K562 (cell line): Measurements from ENCODE around the gene ARNT2. TPM values are rescaled to one million over a fixed set of nuclear protein-coding genes. Genes with fewer than 3 reads are reported as not detected.

Source experiments
- ATAC-seq: fragments of 200-7000 bp; cut with Tn5 transposase; 3 replicates; pipeline ENCODE4 v1.9.1; 2020; ENCODE audit warnings: moderate library complexity
- BruUV-seq: library from RNA; stranded (reverse); fragments of 400-500 nt; replicated peaks from 2 replicates; lab custom pipeline; 2021; lab: Mats Ljungman, UMichigan
- CTCF ChIA-PET: fragments of 300-600 bp; formaldehyde crosslinking; extraction: SDS; loops from one replicate; lab custom pipeline; 2021; ENCODE audit warnings: low intra/inter-chr PET ratio; lab: Yijun Ruan, JAX
- POLR2A ChIA-PET: fragments of 300-600, 350-650 bp; sonication (Branson Sonifier 250); formaldehyde crosslinking; extraction: SDS; loops from one replicate; lab custom pipeline; 2021; ENCODE audit warnings: antibody characterized with exemption, inconsistent platforms; lab: Yijun Ruan, JAX
- DNase-seq, 4 experiments: peaks; one replicate each; pipeline versions ENCODE4 v3.0.0 to v3.0.0-alpha.2; 2011 to 2018; ENCODE audit warnings: low spot score in 3 of 4, mixed read lengths in 3 of 4; ENCODE audit errors: extremely low read depth in 1 of 4
- FAIRE-seq: peaks from 2 replicates; lab custom pipeline; 2011; peaks lifted over from hg19 to GRCh38; lab: Jason Lieb, UNC
- H2AFZ ChIP-seq: 2 replicates; pipeline ENCODE4 v1.6.0; 2011; ENCODE audit warnings: low read depth, low read length, control low read depth, inconsistent platforms
- H3K27ac ChIP-seq: fragments of 200-600 bp; 3 replicates; pipeline ENCODE4 v1.8.0; 2011; ENCODE audit warnings: low read depth, mild to moderate bottlenecking, control low read depth, inconsistent platforms, low read length, moderate library complexity, mixed read lengths; ENCODE audit errors: extremely low read depth
- H3K27me3 ChIP-seq, 2 experiments: fragments of 300-600 bp in 1 of 2; 2 replicates in 1 of 2; 3 replicates in 1 of 2; pipeline versions ENCODE4 v1.6.0 to v1.8.0; 2011; ENCODE audit warnings: inconsistent platforms in 2 of 2, low read length in 2 of 2, mild to moderate bottlenecking in 1 of 2, mixed read lengths in 1 of 2, moderate library complexity in 1 of 2; ENCODE audit not compliant: control insufficient read depth in 2 of 2, insufficient read depth in 2 of 2
- H3K36me3 ChIP-seq: fragments of 300-600 bp; 3 replicates; pipeline ENCODE4 v1.8.0; 2011; ENCODE audit warnings: mild to moderate bottlenecking, low read length, inconsistent platforms; ENCODE audit not compliant: control insufficient read depth, insufficient read depth
- H3K4me1 ChIP-seq, 2 experiments: fragments of 200-600 bp in 1 of 2; replicated peaks in 1 of 2; 2 replicates in 1 of 2; 3 replicates in 1 of 2; pipeline versions ENCODE4 v1.5.1 to v1.8.0; 2011; ENCODE audit warnings: inconsistent platforms in 2 of 2, low read length in 2 of 2, mild to moderate bottlenecking in 1 of 2, mixed read lengths in 1 of 2, moderate library complexity in 1 of 2; ENCODE audit not compliant: control insufficient read depth in 2 of 2, insufficient read depth in 2 of 2
- H3K4me2 ChIP-seq: 2 replicates; pipeline ENCODE4 v1.6.1; 2011; ENCODE audit warnings: low read length, control low read depth, inconsistent platforms, mixed read lengths; ENCODE audit not compliant: insufficient read depth
- H3K4me3 ChIP-seq: fragments of 200-600 bp; sonication (generic), shearing (Covaris generic); 2 replicates; pipeline ENCODE4 v1.5.1; 2016; ENCODE audit warnings: control low read depth, inconsistent platforms
- H3K79me2 ChIP-seq: fragments of 200-600 bp; 3 replicates; pipeline ENCODE4 v1.8.0; 2011; ENCODE audit warnings: low read length, inconsistent platforms; ENCODE audit not compliant: control insufficient read depth, insufficient read depth
- H3K9ac ChIP-seq, 2 experiments: 2 replicates each; pipeline versions ENCODE4 v1.6.0 to v1.6.1; 2011; ENCODE audit warnings: low read depth in 2 of 2, low read length in 2 of 2, control low read depth in 1 of 2, inconsistent platforms in 1 of 2, mild to moderate bottlenecking in 1 of 2, mixed read lengths in 1 of 2; ENCODE audit not compliant: insufficient read depth in 1 of 2
- H3K9me1 ChIP-seq: one replicate; pipeline ENCODE4 v1.6.0; 2011; ENCODE audit warnings: inconsistent platforms, mild to moderate bottlenecking, low read length, moderate library complexity; ENCODE audit not compliant: control insufficient read depth, insufficient read depth
- H3K9me3 ChIP-seq: replicated peaks from 2 replicates; pipeline ENCODE4 v1.5.1; 2011; ENCODE audit warnings: low read depth, low read length, inconsistent platforms; ENCODE audit not compliant: control insufficient read depth, insufficient read depth
- H4K20me1 ChIP-seq: replicated peaks from 2 replicates; pipeline ENCODE4 v1.6.1; 2011; ENCODE audit warnings: low read length, inconsistent platforms, mixed read lengths; ENCODE audit not compliant: control insufficient read depth, insufficient read depth
- BRCA1 ChIP-seq, 2 experiments: fragments of 450-650 bp in 1 of 2; sonication (generic) in 1 of 2; formaldehyde crosslinking in 1 of 2; IDR thresholded peaks; 2 replicates each; pipeline versions ENCODE4 v1.5.0 to v1.6.1; 2017 to 2020; ENCODE audit warnings: mild to moderate bottlenecking in 1 of 2, missing genetic modification reagents in 1 of 2
- CC2D1A ChIP-seq: fragments of 450-650 bp; IDR thresholded peaks from 2 replicates; pipeline ENCODE4 v1.6.1; 2017; ENCODE audit warnings: mild to moderate bottlenecking
- CREB5 ChIP-seq: fragments of 250-450 bp; sonication (Bioruptor Pico); IDR thresholded peaks from 2 replicates; pipeline ENCODE4 v1.5.0; 2020; ENCODE audit warnings: mild to moderate bottlenecking
- MLLT1 ChIP-seq, 2 experiments: fragments of 450-650 bp; IDR thresholded peaks; 2 replicates each; pipeline ENCODE4 v1.6.1; 2016
- PURB ChIP-seq: sonication (generic); formaldehyde crosslinking; IDR thresholded peaks from 2 replicates; pipeline ENCODE4 v1.9.0; 2021; ENCODE audit warnings: low read depth, mild to moderate bottlenecking, missing genetic modification reagents
- TFAP4 ChIP-seq: sonication (generic); formaldehyde crosslinking; IDR thresholded peaks from 2 replicates; pipeline ENCODE4 v1.8.0; 2022; ENCODE audit warnings: missing genetic modification reagents, mild to moderate bottlenecking, moderate library complexity, borderline replicate concordance
- ZNF197 ChIP-seq: fragments of 200-800 bp; sonication (Bioruptor generic); IDR thresholded peaks from 2 replicates; pipeline ENCODE4 v1.6.1; 2016; ENCODE audit warnings: low read depth, missing genetic modification characterization, missing compliant biosample characterization
- WGBS: fragments of 100-300 bp; shearing (Covaris generic); methylation state at CpG from one replicate; pipeline ENCODE4 v1.1.6; 2016; ENCODE audit warnings: low coverage, mixed read lengths; ENCODE audit not compliant: insufficient coverage; ENCODE audit errors: missing lambda C conversion rate; 5-methylcytosine and 5-hydroxymethylcytosine counted together
- in situ Hi-C: fragments of 300-500 bp; cut with MboI; formaldehyde crosslinking; loops from 4 replicates; pipeline ENCODE4 v1.15.0; 2018; ENCODE audit warnings: inconsistent platforms, mixed read lengths
- intact Hi-C: fragments of 100-400 bp; cut with micrococcal nuclease; formaldehyde crosslinking; loops from 2 replicates; pipeline ENCODE4 v1.14.2; 2022
- polyA plus RNA-seq, 8 experiments: library from polyadenylated mRNA; depleted of rRNA in 4 of 8; stranded (reverse) in 5 of 8; unstranded in 3 of 8; fragments of >200 nt; fragmentation: Nextera tagmentation in 2 of 8; fragmentation: Illumina TruSeq in 1 of 8; extraction: Ambion mirVana in 2 of 8; extraction: Trizol in 1 of 8; gene quantifications; 2 replicates each; pipeline versions ENCODE4 v1.2.1 to v1.2.3, GENCODE V29; 2011 to 2014; ENCODE audit warnings: inconsistent platforms in 1 of 8, missing spikeins in 1 of 8
- total RNA-seq, 7 experiments: library from RNA; depleted of rRNA in 6 of 7; stranded (reverse); fragments of >200 nt in 6 of 7; fragmentation: Illumina TruSeq in 2 of 7; extraction: Trizol in 2 of 7; gene quantifications; 2 replicates each; pipeline versions ENCODE4 v1.2.1 to v1.2.3, GENCODE V29; 2011 to 2021; ENCODE audit warnings: low replicate concordance in 1 of 7
- TF ChIP-seq, protein P1 (sequence below): fragments of 450-650 bp; formaldehyde crosslinking; IDR thresholded peaks from 2 replicates; pipeline ENCODE4 v1.4.0; 2022; ENCODE audit warnings: missing genetic modification characterization
- TF ChIP-seq, protein P2 (sequence below), 3 experiments: fragments of 200-800 bp in 1 of 3; sonication (Bioruptor generic) in 1 of 3; sonication (generic) in 1 of 3; formaldehyde crosslinking in 1 of 3; IDR thresholded peaks; 2 replicates each; pipeline versions ENCODE4 v1.6.1 to v1.8.0; 2016 to 2022; ENCODE audit warnings: mild to moderate bottlenecking in 2 of 3, missing compliant biosample characterization in 2 of 3, missing genetic modification characterization in 2 of 3, missing genetic modification reagents in 1 of 3
- TF ChIP-seq, protein P3 (sequence below), 2 experiments: fragments of 450-650 bp; conservative IDR thresholded peaks; 2 replicates each; pipeline ENCODE4 v1.6.1; 2017; ENCODE audit warnings: mild to moderate bottlenecking in 2 of 2, moderate library complexity in 2 of 2

Gene ARNT2
- total and polyA plus RNA-seq, 9 of the 15 experiments (the other 6 are each of a cell fraction or from before 2014, with no cell fraction given): 0.01 TPM; not detected in 8

DNA sequence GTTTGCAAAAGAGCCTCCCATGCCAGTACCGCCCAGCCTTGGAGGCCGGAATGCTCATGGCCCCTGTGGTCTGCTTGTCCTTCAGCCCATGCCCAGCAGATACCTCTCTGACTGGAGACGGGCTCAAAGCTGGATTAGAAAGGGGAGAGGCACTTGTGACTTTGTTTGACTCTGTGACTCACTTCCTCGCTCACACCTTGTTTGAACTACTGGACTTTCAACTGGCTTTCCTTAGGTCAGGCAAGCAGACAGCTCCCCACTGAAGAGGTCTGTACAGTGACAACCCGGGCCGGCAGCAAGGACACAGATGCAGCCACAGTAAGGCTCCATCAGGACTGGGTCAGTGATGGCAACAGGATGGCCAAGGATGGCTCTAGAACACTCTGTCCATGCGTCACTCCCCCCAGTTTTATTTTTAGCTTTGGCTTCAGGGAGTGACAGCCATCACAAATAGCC is 192.4 kb downstream of the ARNT2 start (continued):
- no peak for TF ChIP-seq TFAP4 (CRISPR knock-in tag)
- TF ChIP-seq, protein P1, sequence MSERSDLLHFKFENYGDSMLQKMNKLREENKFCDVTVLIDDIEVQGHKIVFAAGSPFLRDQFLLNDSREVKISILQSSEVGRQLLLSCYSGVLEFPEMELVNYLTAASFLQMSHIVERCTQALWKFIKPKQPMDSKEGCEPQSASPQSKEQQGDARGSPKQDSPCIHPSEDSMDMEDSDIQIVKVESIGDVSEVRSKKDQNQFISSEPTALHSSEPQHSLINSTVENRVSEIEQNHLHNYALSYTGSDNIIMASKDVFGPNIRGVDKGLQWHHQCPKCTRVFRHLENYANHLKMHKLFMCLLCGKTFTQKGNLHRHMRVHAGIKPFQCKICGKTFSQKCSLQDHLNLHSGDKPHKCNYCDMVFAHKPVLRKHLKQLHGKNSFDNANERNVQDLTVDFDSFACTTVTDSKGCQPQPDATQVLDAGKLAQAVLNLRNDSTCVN (CRISPR knock-in tag): no peak
- no peak for TF ChIP-seq BRCA1 (IDR thresholded peaks at IDR 0.05)
- TF ChIP-seq BRCA1 (CRISPR knock-in tag; IDR thresholded peaks at IDR 0.05): no peak
- TF ChIP-seq, protein P2, sequence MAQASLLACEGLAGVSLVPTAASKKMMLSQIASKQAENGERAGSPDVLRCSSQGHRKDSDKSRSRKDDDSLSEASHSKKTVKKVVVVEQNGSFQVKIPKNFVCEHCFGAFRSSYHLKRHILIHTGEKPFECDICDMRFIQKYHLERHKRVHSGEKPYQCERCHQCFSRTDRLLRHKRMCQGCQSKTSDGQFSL (CRISPR knock-in tag; IDR thresholded peaks at IDR 0.05): no peak
- TF ChIP-seq, protein P2 (tag; IDR thresholded peaks at IDR 0.05): no peak
- TF ChIP-seq PURB (CRISPR knock-in tag): no peak

GRCh38 chr15:80597076-80597475 is 192.9 kb downstream of the ARNT2 start:
- Histone ChIP-seq H3K27me3 (peaks cover 0 to 37% of the 10 kb centered on the region in 2 experiments; a peak in 3 of 5 replicates), H3K9me1 (no peaks in the 10 kb centered on the region), H4K20me1 (no peaks in the 10 kb centered on the region), H3K27ac (no peak overlapping the region), H3K4me3 (no peak overlapping the region), H3K36me3 (no peaks in the 10 kb centered on the region), H3K79me2 (no peaks in the 10 kb centered on the region), H3K9ac (no peak overlapping the region), H3K4me2 (no peak overlapping the region), H3K9me3 (no peaks in the 10 kb centered on the region), H2AFZ (no peak overlapping the region), H3K4me1 (no peaks in the 10 kb centered on the region)
- DNase-seq (no peak), ATAC-seq (no peak), FAIRE-seq (no peak)
- no TSS peak for BruUV-seq
- ChIA-PET POLR2A (interaction anchor here (0.7 kb wide), 1 partner anchor 80 kb away, joined by 3 read pairs; no protein-coding TSS in a partner anchor), CTCF (no interaction called here)
- 0% methylated on average over 10 of the region's 10 CpGs for WGBS
- intact Hi-C loops: no loop called here
- in situ Hi-C loops: no loop called here
- TF ChIP-seq MLLT1 (IDR thresholded peaks at IDR 0.05) (no peak), CREB5 (CRISPR knock-in tag) (no peak), CC2D1A (no peak), ZNF197 (CRISPR knock-in tag) (no peak)
- TF ChIP-seq, protein P3, sequence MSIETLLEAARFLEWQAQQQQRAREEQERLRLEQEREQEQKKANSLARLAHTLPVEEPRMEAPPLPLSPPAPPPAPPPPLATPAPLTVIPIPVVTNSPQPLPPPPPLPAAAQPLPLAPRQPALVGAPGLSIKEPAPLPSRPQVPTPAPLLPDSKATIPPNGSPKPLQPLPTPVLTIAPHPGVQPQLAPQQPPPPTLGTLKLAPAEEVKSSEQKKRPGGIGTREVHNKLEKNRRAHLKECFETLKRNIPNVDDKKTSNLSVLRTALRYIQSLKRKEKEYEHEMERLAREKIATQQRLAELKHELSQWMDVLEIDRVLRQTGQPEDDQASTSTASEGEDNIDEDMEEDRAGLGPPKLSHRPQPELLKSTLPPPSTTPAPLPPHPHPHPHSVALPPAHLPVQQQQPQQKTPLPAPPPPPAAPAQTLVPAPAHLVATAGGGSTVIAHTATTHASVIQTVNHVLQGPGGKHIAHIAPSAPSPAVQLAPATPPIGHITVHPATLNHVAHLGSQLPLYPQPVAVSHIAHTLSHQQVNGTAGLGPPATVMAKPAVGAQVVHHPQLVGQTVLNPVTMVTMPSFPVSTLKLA (conservative IDR thresholded peaks at IDR 0.05): no peak
